GM19463 (cell line): ENCODE results near the gene NYNRIN.
A peak's percentile ranks its signal among the peaks of the same experiment; 100 is the strongest.

Source experiments
- ATAC-seq: cut with Tn5 transposase; IDR thresholded peaks from one replicate; pipeline ENCODE4 v1.9.1; 2021; ENCODE audit warnings: mild to moderate bottlenecking, moderate library complexity; ENCODE audit not compliant: unreplicated experiment

The NYNRIN gene

DNA sequence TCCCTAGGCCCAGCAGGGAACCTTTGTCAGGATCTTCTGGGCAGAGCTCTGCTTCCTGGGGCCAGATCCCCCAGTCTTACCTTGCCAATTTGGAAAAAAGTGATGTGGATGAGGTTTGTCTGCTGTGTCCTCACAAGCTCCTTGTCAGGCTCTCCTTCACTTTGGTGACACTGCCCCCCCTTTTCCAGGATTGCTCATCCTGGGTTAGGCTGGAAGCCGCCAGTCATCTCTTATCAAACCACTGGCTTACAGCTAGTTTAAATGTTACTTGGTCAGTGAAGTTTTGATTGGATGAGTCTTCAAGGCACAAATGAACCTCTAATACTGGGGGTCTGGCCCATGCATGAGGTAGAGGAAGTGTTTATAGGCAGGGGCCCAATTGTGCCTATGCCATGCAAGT is 15.3 kb downstream of the NYNRIN start:
- ATAC-seq = no peak

- ATAC-seq = no peak
Observed at GRCh38 chr14:24414732-24415420, 16.1 kb downstream of the NYNRIN start.

DNA sequence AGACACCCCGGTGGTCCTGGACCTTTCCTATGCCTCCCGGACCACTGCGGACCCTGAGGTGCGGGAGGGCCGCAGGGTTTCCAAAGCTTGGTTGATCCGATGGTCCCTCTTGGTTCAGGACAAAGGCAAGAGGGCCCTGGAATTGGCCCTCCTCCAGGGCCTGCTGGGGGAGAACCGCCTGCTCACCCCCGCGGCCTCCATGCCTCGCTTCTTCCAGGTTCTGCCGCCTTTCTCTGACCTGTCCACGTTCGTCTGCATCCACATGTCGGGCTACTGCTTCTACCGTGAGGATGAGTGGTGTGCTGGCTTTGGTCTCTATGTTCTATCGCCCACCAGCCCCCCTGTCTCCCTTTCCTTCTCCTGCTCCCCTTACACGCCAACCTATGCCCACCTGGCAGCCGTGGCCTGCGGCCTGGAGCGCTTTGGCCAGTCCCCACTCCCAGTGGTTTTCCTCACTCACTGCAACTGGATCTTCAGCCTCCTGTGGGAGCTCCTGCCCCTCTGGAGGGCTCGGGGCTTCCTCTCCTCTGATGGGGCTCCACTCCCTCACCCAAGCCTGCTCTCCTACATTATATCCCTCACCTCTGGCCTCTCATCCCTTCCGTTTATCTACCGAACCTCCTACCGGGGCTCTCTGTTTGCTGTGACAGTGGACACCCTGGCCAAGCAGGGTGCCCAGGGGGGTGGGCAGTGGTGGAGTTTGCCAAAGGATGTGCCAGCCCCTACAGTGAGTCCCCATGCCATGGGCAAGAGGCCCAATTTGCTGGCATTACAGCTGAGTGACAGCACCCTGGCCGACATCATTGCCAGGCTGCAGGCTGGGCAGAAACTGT is 16.8 kb downstream of the NYNRIN start:
- no peak for ATAC-seq

DNA sequence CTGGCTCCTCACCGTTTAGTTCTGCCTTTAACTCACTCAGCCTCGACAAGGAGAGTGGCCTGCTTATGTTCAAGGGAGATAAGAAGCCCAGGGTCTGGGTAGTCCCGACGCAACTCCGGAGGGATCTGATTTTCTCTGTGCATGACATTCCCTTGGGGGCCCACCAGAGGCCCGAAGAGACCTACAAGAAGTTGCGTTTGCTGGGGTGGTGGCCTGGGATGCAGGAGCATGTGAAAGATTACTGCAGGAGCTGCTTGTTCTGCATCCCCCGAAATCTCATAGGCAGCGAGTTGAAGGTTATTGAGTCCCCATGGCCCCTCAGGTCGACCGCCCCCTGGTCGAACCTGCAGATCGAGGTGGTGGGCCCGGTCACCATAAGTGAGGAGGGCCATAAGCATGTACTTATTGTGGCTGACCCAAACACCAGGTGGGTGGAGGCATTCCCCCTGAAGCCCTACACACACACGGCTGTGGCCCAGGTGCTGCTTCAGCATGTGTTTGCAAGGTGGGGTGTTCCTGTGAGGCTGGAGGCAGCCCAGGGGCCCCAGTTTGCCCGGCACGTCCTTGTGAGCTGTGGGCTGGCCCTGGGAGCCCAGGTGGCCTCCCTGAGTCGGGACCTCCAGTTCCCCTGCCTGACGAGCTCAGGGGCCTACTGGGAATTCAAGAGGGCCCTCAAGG is 17.6 kb downstream of the NYNRIN start:
- ATAC-seq = no peak

DNA sequence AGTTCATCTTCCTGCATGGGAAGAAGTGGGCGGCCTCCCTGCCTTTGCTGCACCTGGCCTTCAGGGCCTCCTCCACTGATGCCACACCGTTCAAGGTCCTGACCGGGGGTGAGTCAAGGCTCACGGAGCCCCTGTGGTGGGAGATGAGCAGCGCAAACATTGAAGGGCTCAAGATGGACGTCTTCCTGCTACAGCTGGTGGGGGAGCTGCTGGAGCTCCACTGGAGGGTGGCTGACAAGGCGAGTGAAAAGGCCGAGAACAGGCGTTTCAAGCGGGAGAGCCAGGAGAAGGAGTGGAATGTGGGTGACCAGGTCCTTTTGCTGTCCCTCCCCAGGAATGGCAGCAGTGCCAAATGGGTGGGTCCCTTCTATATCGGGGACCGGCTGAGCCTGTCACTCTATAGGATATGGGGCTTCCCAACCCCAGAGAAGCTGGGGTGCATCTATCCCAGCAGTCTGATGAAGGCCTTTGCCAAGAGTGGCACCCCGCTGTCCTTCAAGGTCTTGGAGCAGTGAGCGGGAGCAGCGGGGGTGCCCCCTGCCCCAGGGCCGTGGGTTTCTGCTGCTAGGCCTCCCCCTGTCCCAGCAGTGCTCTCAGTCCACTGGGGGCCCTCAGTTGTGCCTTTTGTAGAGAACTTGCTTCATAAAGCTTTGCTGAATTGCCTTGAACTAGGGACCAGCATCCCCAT is 18.3 kb downstream of the NYNRIN start:
- no peak for ATAC-seq

- ATAC-seq = no peak
Observed at GRCh38 chr14:24417832-24418491, 19.2 kb downstream of the NYNRIN start.

DNA sequence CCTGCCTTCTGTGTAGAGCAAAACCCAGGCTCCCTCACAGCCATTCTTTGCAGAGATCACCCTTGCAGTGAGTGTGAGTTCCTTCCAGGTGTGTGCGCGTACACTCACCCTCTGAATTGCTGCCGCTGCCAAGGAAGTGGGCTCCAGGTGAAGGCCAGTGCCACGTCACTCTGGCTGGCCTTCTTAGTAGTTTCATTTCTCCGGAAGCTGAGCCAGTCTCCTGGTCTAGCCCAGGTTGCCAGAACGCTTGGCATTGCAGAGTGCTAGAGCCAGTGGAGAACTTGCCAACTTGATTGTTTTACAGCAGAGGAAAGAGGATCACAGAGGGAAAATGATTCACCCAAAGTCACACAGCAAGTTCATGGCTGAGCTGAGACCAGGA is 19.7 kb downstream of the NYNRIN start:
- ATAC-seq = no peak

DNA sequence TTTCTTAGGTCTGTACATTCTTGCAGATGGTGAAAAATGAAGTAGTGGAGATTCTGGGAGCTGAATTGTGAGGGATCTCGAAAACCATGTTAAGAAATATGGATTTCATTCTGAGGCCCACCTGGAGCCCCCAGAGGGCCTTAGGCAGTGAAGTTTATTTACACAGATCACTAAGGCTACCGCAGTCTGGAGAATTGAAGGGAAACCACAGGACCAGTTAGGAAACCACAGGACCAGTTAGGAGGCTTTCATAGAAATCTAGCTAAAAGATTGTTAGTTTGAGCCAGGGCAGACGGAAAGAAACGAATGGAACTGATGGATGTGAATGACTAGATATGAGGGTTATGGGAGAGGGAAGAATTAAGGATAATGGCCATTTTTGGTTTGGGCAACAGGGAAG is 23.5 kb downstream of the NYNRIN start:
- ATAC-seq = no peak

DNA sequence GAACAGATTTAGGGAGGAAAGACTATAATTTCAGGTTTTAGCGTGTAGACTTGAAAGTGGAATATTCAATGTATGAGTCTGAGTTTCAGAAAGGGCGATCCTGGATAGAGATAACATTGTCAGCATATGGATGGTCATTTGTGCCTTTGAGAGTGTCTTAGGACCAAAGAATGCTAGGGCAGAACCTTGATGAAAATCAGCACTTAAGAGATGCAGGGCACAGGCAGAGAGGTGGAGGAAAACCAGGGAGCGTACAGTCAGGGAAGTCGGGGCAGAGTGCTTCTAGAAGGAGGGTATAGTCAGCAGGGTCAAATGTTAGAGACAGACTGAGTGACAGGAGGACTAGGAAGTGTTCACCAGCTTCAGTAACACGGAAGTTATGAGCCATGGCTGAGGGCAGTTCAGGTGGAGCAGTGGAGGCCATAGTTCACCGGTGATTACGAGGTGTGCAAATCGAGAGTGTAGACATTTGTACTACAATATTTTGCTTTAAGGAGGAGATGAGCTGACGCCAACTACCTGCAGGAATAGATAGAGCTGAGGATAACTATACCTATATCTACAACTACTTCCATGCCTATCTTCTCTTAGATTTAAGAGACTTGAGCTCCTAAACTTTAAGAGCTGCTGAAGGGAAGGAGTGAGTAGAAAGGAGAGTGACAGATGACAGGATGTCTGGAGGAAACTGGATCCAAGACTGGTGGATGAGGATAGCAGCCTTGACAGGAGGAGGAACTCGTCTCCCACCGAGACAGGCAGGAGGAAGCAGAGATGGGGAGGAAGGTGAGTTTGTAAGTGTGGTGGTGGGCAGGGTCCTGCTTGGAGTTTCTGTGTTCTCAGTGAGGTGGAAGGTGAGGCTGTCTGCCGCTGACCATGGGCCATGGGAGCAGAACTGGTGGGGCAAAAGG is 24.1 kb downstream of the NYNRIN start:
- ATAC-seq = no peak

GRCh38 chr14:24425704-24426103 is 26.9 kb downstream of the NYNRIN start:
- no peak for ATAC-seq

- no peak for ATAC-seq
Observed at GRCh38 chr14:24426150-24426911, 27.5 kb downstream of the NYNRIN start.

DNA sequence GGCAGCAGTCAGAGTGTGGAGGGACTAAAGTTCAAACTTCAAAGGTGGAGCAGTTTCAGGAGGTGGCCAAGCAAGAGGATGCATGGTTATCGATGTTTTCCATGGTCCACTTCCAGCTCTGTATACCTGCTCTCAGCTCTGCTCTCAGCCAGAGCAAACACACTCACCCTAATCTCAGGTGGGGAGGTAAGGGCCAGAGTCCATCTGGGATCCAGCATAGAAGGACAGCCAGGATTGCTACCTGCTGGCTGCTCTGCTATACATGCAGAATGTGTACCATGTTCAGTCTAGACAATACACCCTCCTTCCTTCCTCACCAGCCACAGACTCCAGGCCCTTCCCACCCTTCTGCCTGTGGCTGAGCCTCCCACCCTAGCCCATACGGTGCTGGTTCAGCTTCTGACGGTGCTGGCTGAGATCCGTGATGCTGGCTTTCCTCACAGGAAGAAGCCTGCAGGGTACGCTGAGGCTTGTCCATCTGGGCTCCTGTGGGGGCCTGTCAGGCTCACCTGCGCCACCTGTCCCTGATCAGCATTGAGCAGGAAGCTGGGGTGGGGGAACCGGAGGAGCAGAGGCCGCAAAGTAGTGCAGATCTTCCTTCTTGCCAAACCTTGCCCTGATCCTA is 28.2 kb downstream of the NYNRIN start:
- no peak for ATAC-seq

DNA sequence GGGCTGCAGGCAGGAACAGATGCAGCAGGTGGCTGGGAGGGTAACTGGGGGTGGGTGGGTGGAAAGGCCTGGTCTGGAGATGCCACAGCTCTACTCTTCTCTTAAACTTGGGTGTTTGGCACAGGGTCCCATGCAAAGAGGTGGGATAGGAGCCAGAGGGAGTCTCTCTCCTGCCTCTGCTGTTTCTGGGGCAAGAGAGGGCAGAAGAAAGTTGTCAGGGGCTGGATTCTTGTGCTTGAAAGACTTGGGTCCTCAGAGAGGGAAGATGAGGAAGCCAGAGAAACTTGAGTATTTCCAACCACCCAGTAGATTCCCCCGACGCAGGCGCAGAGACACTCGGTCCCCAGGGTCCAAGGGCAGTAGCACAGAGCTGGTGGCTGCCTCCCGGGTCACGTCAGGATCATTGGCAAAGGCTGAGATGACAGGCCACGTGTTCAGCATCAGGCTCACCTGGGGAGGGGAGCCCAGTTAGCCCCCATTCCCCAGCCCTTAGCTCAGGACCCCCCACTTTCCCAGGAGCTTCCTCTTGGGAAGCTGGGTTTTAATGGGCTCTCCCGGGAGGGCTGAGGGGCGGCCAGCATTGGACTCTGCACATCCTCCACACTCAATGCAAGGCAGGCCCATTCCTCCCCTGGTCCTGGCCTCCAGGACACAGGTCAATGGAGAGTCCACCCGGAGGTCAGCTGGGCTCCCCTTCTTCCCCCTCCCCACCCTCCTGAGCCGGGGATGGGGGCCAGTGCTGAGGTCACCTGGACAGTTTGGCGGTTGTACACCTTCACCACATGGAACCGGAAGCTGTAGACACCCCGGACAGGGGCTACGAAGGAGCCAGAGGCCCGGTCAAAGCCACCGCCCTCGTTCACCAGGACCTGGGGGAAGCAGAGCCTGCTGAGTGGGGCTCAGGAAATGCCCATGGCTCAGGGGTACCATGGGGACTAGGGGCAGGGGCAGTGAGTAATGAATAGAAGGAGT is 29.0 kb downstream of the NYNRIN start:
- no peak for ATAC-seq

DNA sequence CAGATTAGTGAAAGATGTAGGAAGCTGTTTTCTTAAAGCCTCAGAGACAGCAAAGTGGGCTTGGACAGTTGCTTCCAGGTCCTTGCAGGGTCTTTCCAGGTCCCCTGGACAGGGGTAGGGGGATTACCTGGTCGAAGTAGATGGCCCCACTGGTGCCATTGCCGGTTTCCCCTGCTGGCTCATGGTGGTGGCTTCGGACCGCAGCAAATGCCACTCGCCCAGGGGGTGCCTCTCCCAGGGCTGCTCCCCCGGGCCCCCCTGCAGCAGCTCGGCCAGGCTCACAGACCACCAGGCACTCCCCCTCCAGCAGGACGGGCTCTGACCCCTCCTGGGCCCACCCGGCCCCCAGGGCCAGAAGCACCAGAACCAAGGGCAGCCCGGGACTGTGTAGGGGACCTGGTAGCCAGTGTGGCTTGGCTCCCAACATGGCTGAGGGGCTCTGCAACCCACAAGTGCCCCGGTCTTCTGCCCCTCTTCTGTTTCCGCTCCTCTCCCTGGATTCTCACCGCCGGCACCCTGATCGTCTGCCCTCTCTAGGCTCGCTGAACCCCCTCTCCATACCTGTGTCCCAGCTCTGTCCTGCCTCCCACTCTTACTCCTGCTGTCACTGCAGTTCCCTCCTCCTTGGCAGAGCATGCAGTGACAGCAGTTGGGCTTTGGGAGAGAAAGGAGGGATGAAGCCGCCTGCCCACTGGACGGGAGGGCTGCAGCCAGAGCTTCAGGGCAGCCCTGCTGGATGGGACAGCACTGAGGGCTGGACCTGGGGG is 30.0 kb downstream of the NYNRIN start:
- no peak for ATAC-seq

DNA sequence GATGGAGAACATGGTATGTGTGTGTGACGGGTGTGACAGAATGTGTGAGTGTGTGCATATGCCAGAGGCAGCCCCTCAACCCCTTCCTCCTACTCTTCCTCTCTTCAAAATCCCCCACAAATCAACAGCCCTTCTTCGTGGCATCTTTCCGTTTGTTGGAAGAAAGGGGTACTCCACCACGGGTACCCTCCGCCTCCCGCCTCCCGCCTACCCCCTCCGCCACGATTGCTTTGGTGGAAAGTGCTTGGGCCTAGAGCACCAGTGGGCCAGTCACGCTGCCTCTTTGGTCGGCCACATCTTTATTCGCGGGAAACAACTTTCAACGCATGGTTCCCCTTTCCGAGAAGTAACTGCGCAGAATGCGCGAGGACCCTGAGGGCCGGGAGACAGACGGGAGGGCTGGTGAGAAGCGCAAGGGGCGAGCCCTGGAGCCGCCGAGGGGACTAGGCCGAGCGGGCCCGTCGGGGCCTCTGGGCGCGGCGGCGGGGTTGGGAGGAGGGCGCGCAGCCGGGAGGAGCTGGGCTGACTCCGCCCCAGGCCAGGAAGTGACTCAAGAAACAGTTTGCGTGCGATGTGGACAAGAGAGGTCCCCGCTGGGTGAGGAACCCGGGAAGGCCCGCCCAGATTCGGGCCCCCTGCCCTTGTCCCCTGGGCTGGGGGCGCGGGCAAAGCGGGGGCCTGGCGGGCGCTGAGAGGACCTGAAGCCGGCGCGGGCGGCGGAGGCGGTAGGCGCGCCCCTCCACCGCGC is 30.8 kb downstream of the NYNRIN start, which contains the start of the genes CBLN3 and KHNYN:
CBLN3 (minus strand) TSS at position 274 of the 748 bp plus-strand sequence. CDS start 614 bp downstream, outside the sequence.
KHNYN (plus strand) TSS at position 560 of the 748 bp plus-strand sequence. CDS start 777 bp downstream, outside the sequence.
- peak; percentile 86 for ATAC-seq
